Middle frontal gyrus (tissue), 1 donor: ENCODE data around the gene TRABD2A.

ENCODE experiments used
- DNase-seq: peaks from one replicate; pipeline ENCODE4 v3.0.0-alpha.2; 2015; ENCODE audit warnings: low spot score; ENCODE audit errors: extremely low spot score

TRABD2A gene

DNA sequence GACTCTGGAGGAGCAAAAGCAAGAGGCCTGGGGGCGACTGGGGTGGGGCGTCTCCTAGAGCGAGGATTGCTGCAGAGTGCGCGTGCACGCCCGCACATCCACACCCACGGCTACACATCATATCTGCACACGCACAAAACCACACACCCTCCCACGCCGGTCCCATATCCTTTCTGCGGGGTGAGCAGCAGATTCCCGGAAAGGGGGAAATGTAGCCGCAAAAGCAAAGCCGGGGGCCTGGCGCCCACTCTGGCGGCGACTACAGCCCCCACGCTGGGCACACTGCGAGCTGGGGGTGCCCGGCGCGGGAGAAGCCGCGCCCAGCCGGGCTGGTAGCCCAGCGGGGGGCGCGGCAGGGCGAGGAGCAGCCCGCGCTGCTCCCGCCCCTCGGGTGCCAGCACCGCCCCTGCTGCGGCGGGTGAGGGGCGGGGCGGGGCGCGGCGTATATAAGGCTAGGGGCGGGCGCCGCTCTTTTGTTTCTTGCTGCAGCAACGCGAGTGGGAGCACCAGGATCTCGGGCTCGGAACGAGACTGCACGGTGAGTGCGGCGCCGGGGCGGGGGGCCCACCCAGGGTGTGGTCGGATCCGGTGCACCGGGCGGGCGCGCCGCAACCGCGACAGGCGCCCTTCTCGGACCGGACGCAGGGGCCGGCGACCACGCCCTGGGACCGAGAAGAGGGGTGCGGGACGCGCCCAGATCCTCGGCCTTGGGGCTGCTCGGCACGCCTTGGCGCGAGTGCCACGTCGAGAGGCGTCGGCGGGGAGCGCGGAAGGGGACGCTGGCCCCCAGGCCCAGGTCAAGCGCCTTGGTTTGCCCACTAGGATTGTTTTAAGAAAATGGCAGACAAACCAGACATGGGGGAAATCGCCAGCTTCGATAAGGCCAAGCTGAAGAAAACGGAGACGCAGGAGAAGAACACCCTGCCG is 24.6 kb upstream of the TRABD2A start, which contains the start of gene TMSB10:
TMSB10 (plus strand) TSS at position 476 of the 927 bp plus-strand sequence.
- peak; percentile 63 for DNase-seq

DNA sequence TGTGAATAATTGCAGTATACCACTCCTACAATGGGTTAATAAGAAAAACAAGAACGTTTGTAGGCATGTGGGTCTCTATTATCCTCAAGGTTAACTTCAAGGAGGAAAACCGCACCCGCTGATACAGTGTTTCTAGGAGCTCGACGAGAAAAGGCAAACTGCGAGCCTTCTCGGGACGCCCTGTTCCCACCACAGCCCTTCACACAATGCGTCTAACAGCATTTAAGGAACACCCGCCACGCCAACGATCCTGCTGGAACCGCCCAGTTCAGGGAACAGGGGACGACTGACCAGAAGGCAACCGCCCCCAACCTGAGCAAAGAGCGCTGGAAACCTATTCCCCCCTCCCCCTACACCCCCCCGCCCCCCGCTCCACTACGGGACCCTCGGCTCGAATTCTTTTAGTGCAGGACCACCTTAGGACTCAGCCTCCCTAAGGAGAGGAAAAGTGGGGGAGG is 23.9 kb upstream of the TRABD2A start:
- no peak for DNase-seq

DNA sequence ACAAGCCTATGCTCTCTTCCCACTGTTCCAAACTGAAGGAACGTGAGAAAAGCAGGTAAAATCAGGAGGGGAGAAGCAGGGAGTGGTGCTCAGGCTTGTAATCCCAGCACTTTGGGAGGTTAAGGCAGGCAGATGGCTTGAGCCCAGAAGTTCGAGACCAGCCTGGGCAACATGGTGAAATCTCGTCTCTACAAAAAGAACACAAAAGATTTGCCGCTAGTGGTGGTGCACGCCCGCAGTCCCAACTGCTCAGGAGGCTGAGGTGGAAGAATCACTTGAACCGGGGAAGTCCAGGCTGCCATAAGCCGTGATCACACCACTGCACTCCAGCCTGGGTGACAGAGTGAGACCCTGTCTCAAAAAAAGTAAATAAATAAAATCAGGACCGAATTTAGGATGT is 23.3 kb upstream of the TRABD2A start:
- no peak for DNase-seq

DNA sequence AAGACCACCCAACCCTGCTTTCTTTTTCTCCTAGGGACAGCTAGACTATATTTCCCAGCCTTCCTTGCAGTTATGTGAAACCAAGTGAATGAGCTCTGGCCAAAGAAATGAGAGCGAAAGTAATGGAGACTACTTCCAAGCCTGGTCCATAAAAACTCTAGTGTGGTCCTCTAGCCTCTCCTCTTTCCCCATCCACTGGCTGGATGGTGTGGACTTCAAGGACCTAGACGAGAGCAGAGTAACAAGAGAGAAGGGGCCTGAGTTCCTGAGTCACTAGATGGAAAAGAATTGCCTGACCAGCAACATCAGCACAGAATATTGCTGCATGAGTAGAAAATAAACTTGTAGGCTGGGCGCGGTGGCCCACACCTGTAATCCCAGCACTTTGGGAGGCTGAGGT is 21.6 kb upstream of the TRABD2A start:
- DNase-seq, result no peak

DNA sequence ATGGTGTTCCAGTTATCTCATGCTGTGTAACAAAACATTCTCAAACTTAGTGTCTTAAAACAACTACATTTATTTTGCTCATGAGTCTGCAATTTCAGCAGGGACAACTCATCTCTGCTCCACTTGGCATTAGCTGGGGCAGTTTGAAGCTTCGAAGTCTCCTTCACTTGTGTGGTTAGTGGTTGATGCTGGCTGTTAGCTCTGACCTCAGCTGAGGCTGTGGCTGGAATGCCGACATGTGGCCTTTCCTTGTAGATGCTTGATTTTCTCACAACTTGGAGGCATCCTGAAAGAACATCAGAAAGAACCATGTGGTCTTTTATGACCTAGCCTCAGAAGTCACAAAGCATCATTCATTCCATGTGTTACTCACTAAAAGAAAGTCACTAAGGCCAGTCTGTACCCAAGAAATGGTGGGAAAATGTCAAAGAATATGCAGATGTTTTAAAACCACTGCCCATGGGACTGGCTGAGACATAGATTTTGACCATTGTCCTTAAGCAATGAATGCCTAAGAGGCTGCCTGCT is 20.8 kb upstream of the TRABD2A start:
- DNase-seq, result no peak

DNA sequence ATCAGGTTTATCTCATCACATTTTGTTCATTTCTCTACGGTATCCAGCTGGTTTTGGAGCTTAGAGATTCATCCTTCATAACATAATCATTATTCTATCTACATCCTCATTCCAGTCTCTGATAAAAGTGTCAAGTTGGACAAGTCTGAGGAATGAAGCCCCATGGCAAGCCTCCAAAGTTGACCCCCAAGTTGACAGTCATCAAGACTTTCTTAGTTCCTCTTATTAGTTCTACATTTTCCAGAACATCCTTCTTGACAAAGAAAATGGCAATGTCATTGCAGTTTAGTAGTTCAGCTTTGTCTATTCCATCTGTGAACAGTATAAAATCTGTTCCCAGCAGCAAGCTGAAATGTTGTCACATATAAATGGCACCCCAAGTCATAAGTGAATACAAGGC is 20.1 kb upstream of the TRABD2A start:
- DNase-seq, result no peak

DNA sequence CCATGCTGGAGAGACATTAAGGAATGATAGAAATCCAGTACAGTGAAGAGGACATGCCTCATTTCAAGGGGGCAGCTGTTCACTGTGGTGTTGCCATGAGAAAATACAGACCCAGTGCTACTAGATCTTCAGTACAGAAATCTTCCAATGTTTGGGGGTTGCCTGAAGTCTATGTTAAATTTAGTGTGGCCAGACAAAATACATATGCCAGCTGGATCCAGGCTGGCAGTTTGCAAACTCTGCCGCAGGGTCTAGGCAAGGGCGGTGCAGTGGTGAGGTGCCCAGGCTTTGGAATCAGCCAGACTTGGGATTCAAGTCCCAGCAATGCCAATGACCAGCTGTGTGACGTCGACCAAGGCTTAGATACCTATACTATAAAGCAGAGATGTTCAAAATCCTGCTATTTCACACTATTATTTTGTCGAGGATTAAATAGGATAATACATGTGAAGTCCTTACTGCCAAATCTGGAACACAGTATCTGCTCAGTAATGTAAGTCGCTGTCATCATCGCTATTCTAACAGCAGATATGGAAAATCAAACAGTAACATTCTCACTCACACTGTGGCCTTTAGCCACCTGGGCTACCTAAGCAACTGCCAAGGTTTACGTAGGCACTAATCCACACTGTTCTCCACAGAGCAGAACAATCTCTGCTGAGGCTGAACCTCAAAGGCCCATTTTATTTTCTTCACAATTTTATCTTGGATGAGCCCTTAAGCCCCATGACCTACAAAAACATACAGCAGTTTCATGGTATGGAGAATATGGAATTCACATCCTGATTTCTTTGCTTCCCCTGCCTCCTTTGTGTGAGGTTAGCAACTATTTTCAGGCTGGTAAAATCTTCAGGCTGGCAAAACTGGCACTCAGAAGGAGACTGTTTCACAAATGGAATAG is 18.7 kb upstream of the TRABD2A start:
- no peak for DNase-seq

DNA sequence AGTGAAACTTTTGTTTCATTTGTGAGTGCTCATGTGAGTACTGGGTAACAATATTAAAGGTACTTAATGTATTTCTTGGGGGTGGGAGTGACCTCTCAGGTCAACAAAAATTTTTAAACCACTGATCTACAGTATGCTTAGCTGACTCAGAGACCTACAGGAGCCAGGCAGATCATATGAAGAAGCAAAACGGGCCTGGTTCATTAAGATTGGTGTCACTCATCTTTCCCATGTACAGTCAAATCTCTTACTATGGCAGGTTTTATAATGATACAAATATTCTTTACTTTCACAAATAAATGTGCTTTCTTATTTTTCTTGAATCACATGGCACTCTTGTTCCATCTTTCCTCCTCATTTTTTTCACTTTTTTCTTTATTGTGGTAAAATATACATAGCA is 16.9 kb upstream of the TRABD2A start:
- DNase-seq, result no peak

DNA sequence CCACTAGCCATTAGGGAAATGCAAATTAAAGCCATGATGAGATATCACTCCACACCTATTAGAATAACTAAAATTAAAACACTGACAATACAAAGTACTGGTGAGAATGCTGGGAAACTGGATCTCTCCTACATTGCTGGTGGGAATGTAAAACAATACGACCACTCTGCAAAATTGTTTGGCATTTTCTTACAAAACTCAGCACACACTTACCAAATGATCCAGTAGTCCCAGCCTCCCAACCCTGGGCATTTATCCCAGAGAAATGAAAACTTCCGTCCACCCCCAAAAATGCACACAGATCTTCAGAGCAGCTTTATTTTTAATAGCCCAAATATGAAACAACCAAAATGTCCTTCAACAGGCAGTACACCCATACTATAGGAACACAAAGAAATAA is 15.7 kb upstream of the TRABD2A start:
- DNase-seq, result no peak

DNA sequence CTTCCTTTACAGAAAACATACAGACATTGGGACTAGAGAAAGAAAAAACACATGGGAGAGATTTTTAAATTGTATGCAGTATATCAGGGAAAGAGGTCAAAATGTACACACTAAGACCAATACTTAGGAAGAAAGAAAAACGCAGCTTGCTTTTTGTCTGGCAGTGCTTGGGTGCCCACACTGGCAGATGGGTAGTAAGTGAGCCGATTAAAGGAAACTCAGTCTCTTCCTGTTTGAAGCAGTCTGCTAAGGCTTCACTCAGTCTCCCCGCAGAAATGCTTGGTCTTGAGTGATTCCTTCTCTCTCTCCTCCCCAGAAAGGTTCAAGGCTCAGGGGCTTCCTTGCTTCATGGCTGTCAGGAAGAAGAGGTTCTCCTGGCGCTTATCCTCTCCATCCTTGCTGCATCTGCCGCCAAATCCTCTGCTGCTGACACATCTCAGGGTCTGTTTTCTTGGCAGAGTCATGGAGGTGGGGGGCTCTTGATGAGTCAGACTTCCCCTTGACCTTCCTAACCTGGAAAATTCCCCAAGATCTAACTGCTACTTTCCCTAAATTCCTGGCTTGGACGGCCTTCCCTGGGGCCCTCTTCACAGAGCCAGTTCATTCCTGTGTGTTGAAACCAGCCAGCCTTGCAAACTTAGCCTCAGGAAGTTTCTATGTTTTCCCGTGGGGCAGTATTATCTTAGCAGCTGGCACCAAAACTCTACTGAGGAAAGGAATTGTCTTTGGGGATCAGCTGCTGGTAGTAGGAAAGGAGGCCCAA is 14.1 kb upstream of the TRABD2A start:
- DNase-seq, result no peak

DNA sequence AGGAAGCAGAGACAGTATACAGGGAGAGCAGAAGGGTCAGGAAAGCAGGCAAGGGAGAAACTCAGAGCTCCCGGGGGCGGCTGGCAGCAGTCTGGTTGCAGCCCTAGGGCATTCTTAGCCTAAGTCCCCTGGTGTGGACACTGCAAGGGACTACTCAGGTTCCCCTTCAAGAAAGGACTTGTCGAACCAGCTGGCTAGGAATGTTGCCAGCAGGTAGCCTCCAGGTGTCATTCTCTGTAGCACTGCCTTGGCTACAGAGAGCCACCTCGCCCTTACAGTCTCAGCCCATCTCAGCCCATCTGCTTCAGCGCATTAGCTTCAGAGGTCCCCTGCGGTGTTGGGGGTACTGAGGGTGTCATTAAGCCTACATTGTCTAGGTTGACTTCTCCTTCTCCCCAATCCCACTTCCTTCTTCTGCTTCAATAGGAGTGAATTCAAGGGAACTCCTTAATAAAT is 13.3 kb upstream of the TRABD2A start:
- DNase-seq, result no peak

DNA sequence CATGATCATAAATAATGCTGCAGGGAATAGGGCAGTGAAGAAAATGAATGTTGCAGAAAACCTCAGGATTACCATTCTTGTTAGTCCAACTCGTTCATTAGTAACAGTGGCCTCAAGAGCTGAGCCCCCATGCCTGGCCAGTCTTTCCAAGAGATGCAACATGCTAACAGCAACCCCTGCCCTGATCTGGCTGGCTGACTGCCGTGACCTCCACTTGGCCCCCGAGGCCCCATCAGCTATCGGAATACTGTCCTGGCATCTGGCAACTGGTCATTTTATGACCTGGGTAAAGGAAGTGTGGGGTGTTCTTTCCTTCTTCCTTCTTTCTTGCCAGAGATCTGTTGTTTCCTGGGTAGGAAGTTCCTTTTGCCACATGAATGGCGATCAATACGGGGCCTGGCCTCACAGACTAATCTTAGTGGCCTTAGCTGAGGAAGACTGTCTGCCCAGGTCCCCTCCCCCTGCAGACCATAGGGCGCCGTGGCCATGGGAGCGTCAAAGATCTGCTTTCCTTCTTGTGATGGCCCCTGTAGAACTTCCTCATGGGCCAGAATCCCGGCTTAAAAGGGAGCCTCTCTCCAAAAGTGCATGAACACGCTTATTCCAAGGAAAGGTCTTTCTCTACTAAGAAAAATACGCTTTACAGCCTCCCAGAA is 10.6 kb upstream of the TRABD2A start:
- DNase-seq, result no peak

DNA sequence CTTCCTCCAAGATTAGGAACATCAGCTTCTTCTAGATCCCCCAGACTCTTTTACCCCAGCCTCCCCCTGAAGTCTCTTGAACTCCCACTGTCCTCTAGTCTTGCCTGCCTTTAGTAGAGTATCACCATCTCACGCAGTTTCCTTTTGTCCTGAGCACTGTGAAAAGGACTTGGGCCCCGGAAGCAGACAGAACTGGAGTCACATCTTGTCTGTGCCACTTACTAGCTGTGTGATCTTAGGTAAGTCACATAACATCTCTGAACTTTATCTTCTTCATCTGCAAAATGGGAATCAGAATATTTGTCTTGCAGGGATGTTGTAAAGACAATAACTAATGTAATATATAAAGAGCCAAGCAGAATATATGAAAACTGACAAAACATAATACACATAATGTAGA is 8.4 kb upstream of the TRABD2A start:
- no peak for DNase-seq

DNA sequence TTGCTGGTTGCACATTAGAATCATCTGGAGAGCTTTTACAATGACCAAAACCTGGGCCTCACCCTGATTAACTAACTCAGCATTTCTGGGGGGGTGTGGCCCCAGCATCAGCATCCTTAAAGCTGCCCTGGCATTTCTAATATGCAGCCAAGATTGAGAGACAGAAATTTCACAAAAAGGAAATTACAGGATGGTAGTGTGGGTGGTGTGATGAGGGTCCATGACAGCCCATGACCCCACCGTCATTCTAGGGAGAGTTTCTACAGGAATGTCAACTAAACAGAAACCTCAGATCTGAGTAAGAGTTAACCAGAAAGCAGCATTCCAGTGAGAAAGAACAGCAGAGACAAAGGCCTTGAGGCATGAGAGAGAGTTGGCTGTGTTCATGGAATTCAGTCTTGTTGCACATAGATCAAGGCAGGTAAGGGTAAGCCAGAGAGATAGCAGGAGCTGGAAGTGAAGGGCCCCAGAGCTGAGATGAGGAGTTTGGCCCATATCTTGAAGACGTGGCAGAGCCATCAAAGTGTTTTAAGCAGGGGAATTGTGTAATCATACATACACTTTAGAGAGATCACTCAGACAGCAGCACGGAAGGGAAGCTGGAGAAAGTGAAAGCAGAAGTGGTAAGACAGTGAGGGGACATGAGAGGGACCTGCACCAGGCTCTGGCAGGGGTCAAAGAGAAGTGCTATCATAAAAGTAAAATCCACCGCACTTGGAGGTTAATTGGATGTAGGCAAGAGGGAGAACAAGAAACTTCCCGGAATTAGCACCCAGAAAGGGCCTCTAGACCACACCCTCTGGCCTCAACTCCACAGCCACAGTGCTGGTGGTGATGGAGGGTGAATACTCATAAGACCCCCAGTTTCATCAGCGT is 7.8 kb upstream of the TRABD2A start:
- DNase-seq, result no peak

DNA sequence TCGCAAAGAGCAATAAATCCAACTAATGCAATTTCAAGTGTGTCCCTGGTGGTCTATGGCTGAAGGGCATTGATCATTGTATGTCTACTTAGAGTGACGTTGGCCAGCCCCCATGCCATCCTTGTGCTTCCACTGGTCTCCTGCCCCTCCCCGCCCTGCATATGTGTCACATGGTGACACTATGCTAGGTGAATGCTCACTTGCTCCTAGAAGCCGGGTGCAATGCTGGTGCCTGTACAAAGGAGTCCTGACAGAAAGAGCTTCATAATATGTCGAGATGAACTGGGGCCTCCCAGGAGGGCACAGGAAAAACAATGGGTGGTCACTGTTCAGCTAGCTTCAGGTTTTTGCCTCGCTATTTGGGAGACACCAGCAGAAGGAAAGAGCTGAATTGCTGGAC is 5.9 kb upstream of the TRABD2A start:
- DNase-seq, result no peak

DNA sequence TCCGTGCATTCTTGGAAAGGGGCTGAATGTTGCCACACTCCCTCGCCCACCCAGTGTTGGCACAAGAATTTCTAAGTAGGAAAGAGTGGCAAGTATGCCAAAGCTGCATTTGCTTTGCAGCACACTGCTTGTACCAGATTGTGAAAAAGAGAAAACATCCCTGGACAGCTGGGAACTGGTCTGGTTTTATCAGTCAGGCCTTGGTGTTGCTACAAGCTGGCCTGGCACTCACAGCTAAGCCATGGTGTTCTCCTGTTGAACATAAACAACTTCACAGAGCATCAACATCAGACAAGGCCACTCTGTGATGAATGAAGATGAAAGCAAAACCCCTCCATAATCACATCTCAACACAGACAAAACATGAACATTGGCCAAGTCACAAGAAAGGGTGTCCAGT is 4.2 kb upstream of the TRABD2A start:
- no peak for DNase-seq

DNA sequence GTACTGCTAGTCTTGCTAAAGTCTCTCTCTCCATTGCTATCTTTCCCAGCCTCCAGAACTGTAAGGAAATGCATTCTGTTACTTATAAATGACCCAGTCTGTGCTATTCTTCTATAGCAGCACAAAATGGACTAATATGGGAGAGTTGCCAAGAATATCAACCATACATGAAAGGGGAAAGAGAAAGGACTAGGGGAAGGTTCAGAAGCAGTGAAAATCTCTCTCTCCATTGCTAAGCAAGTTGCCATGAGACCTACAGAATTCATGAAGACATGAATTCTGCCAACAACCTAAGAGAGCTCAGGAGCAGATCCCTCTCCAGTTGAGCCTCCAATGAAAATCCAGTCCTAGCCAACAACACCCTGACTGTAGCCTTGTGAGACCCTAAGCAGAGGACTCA is 3.6 kb upstream of the TRABD2A start:
- DNase-seq, result no peak

DNA sequence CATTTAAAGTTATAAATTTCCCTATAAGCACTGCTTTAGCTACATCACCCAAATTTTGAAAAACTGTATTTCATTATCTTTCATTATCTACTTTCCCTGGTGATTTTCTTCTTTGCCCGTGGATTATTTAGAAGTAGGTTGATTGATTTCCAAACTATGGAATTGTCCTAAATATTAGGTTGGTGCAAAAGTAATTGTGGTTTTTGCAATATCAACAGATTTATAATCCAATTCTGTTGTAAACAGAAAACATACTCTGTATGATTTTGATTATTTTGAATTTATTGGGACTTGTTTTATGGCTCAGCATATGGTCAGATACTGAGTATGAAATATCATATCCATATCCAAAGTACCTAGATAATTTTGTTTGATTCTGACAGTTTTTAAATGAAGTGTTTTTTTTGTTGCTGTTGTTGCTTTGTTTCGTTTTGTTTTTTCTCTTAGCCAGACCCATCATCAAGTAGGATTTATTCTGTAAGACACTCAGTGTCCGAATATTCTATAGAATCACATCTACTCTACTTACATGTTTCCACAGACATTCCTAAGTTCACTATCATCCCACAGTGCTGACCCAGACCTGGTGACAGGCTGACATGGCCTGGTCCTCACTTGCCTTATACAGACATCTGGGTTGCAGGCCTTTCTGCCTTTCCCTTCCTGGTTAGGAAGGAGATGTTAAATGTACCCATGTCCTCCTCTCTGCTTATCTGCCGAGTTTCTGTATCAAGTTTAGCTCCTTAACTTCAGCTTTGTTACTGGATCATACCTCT is 2.1 kb upstream of the TRABD2A start:
- DNase-seq, result no peak

DNA sequence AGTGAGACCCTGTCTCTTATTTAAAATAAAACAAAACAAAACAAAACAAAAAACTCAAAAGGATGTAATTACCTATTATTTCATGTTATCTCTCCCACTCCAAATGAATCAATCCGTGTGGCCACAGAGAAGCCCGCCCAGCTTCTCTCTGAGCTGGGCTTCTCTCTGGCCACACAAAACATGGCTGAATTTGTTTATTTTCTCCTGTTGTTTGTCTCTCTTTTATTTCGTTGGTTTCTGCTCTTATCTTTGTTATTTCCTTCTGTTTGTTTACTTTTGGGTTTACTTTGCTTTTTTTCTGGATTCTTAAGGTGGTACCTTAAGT is 1.5 kb upstream of the TRABD2A start:
- no peak for DNase-seq
